Measurements from ENCODE around the gene FGF14. TPM values are rescaled to one million over a fixed set of nuclear protein-coding genes. Genes with fewer than 3 reads are reported as not detected.

The FGF14 gene
- total RNA-seq, 1 donor from 2014 or later: 0.22 TPM

- H3K27me3 Mint-ChIP-seq (ENCODE audit: low read depth): peaks cover 6% of the 10 kb centered on the region
- H3K9me3 Mint-ChIP-seq (ENCODE audit: low read depth): no peaks in the 10 kb centered on the region
- DNase-seq (ENCODE audit: low spot score): no peak
- H3K4me3 Mint-ChIP-seq (ENCODE audit: unreplicated experiment): no peak overlapping the region
- no peaks in the 10 kb centered on the region for H3K36me3 Mint-ChIP-seq (ENCODE audit: low read depth)
- H3K27ac Mint-ChIP-seq (ENCODE audit: unreplicated experiment): no peak overlapping the region
- no peak for TF ChIP-seq CTCF (IDR thresholded peaks at IDR 0.05)
- H3K4me1 Mint-ChIP-seq (ENCODE audit: low read depth): peaks cover 6% of the 10 kb centered on the region
Observed at GRCh38 chr13:102316732-102317131, 85.1 kb downstream of the FGF14 start.

- H3K36me3 Mint-ChIP-seq (ENCODE audit: low read depth): no peaks in the 10 kb centered on the region
- H3K4me1 Mint-ChIP-seq (ENCODE audit: low read depth): peaks cover 5% of the 10 kb centered on the region
- no peak overlapping the region for H3K27ac Mint-ChIP-seq (ENCODE audit: unreplicated experiment)
- H3K4me3 Mint-ChIP-seq (ENCODE audit: unreplicated experiment): no peak overlapping the region
- DNase-seq (ENCODE audit: low spot score): no peak
- TF ChIP-seq CTCF (IDR thresholded peaks at IDR 0.05): no peak
- H3K9me3 Mint-ChIP-seq (ENCODE audit: low read depth): no peaks in the 10 kb centered on the region
- H3K27me3 Mint-ChIP-seq (ENCODE audit: low read depth): peaks cover 9% of the 10 kb centered on the region
Observed at GRCh38 chr13:102312841-102313240, 89.0 kb downstream of the FGF14 start.

DNA sequence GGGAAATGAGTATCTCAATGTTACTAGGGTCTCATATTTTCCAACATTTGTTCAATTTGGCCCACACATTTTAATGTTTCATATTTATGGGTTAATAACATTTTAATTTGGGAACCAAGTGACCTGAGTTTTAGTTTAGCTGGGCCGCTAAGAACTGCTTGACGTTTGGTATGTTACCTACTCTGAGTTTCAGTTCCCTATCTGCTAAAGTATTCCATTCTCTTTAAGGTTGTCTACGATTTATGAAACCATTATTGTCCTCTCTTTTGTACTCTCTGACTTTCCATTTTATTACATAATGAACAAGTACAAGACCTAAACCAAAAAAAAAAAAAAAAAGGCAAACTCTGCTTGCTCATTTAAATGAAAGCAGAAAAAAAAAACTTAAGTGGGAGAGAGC, 89.9 kb downstream of the FGF14 start:
- Mint-ChIP-seq H3K9me3 (ENCODE audit: low read depth) (no peaks in the 10 kb centered on the region), H3K27ac (ENCODE audit: unreplicated experiment) (no peak overlapping the region), H3K27me3 (ENCODE audit: low read depth) (peaks cover 9% of the 10 kb centered on the region), H3K36me3 (ENCODE audit: low read depth) (no peaks in the 10 kb centered on the region), H3K4me1 (ENCODE audit: low read depth) (no peaks in the 10 kb centered on the region), H3K4me3 (ENCODE audit: unreplicated experiment) (no peak overlapping the region)
- no peak for TF ChIP-seq CTCF (IDR thresholded peaks at IDR 0.05)
- no peak for DNase-seq (ENCODE audit: low spot score)

GRCh38 chr13:102311419-102311796, 90.4 kb downstream of the FGF14 start:
- no peak overlapping the region for H3K27ac Mint-ChIP-seq (ENCODE audit: unreplicated experiment)
- H3K4me1 Mint-ChIP-seq (ENCODE audit: low read depth): no peaks in the 10 kb centered on the region
- no peak for TF ChIP-seq CTCF (IDR thresholded peaks at IDR 0.05)
- H3K9me3 Mint-ChIP-seq (ENCODE audit: low read depth): no peaks in the 10 kb centered on the region
- no peak for DNase-seq (ENCODE audit: low spot score)
- no peak overlapping the region for H3K4me3 Mint-ChIP-seq (ENCODE audit: unreplicated experiment)
- peaks cover 9% of the 10 kb centered on the region for H3K27me3 Mint-ChIP-seq (ENCODE audit: low read depth)
- H3K36me3 Mint-ChIP-seq (ENCODE audit: low read depth): no peaks in the 10 kb centered on the region

GRCh38 chr13:102310691-102311418, 91.0 kb downstream of the FGF14 start:
- Mint-ChIP-seq H3K4me3 (ENCODE audit: unreplicated experiment) (no peak overlapping the region), H3K4me1 (ENCODE audit: low read depth) (no peaks in the 10 kb centered on the region), H3K27ac (ENCODE audit: unreplicated experiment) (no peak overlapping the region), H3K27me3 (ENCODE audit: low read depth) (peaks cover 9% of the 10 kb centered on the region), H3K36me3 (ENCODE audit: low read depth) (no peaks in the 10 kb centered on the region), H3K9me3 (ENCODE audit: low read depth) (no peaks in the 10 kb centered on the region)
- DNase-seq (ENCODE audit: low spot score): no peak
- no peak for TF ChIP-seq CTCF (IDR thresholded peaks at IDR 0.05)

Data from chondrocyte (in vitro differentiated cells).